ENCODE results near the gene MVB12B.

The MVB12B gene

GRCh38 chr9:126522612-126523356, 196.2 kb downstream of the MVB12B start:
- Histone ChIP-seq H3K36me3 (no peaks in the 10 kb centered on the region), H3K9me3 (no peaks in the 10 kb centered on the region), H3K4me1 (peaks cover 0 to 6% (median 0%) of the 10 kb centered on the region in 4 donors), H3K27me3 (peaks cover 0 to 78% of the 10 kb centered on the region in 2 donors), H3K27ac (no peak overlapping the region), H3K4me3 (no peak overlapping the region)
- TF ChIP-seq CTCF (IDR thresholded peaks at IDR 0.05), result no peak
- intact Hi-C loops (cut with DNase I; ENCODE audit: low total_unique reads), result no loop called here
- peak in 1 of 2 donors; percentile 57 for DNase-seq

GRCh38 chr9:126523611-126524111, 197.0 kb downstream of the MVB12B start:
- intact Hi-C loops (cut with DNase I; ENCODE audit: low total_unique reads), result no loop called here
- peak; percentile 61 to 63 for DNase-seq
- no peaks in the 10 kb centered on the region for H3K9me3 ChIP-seq
- H3K36me3 ChIP-seq, result no peaks in the 10 kb centered on the region
- no peak overlapping the region for H3K27ac ChIP-seq
- H3K27me3 ChIP-seq, result peaks cover 0 to 69% of the 10 kb centered on the region in 2 donors
- no peak for TF ChIP-seq CTCF (IDR thresholded peaks at IDR 0.05)
- no peak overlapping the region for H3K4me3 ChIP-seq
- H3K4me1 ChIP-seq, result peaks cover 0 to 3% (median 0%) of the 10 kb centered on the region in 4 donors

- intact Hi-C loops (cut with DNase I; ENCODE audit: low total_unique reads), result no loop called here
- Histone ChIP-seq H3K27me3 (peaks cover 0 to 60% of the 10 kb centered on the region in 2 donors), H3K4me1 (peaks cover 0 to 3% (median 0%) of the 10 kb centered on the region in 4 donors), H3K4me3 (no peak overlapping the region), H3K36me3 (no peaks in the 10 kb centered on the region), H3K9me3 (no peaks in the 10 kb centered on the region), H3K27ac (no peak overlapping the region)
- DNase-seq, result peak in 1 of 2 donors; percentile 47
- TF ChIP-seq CTCF (IDR thresholded peaks at IDR 0.05), result no peak
These were observed 197.9 kb downstream of the MVB12B start for GRCh38 chr9:126524353-126525077.

- intact Hi-C loops (cut with DNase I; ENCODE audit: low total_unique reads), result no loop called here
- H3K4me3 ChIP-seq, result no peak overlapping the region
- no peaks in the 10 kb centered on the region for H3K9me3 ChIP-seq
These were observed 199.8 kb downstream of the MVB12B start for GRCh38 chr9:126526218-126527108.

More at GRCh38 chr9:126526218-126527108, 199.8 kb downstream of the MVB12B start:
- H3K4me1 ChIP-seq, result peaks cover 0 to 3% (median 0%) of the 10 kb centered on the region in 4 donors
- H3K27ac ChIP-seq, result no peak overlapping the region
- no peak for DNase-seq
- peaks cover 0 to 50% of the 10 kb centered on the region in 2 donors for H3K27me3 ChIP-seq
- no peaks in the 10 kb centered on the region for H3K36me3 ChIP-seq
- no peak for TF ChIP-seq CTCF (IDR thresholded peaks at IDR 0.05)
